H1 (cell line): Measurements from ENCODE around the gene WASHC4. TPM values are rescaled to one million over a fixed set of nuclear protein-coding genes. Genes with fewer than 3 reads are reported as not detected.

Experiments used
- CTCF ChIA-PET: fragments of 300-600 bp; sonication (Branson Sonifier 250); formaldehyde crosslinking; loops from one replicate; lab custom pipeline; 2021; ENCODE audit not compliant: partially characterized antibody; lab: Charles Lee
- POLR2A ChIA-PET: fragments of 300-600 bp; sonication (Branson Sonifier 250); formaldehyde crosslinking; loops from one replicate; lab custom pipeline; 2021; ENCODE audit warnings: inconsistent platforms; ENCODE audit not compliant: partially characterized antibody; lab: Charles Lee
- DNase-seq, 2 experiments: peaks; one replicate each; pipeline versions ENCODE4 v3.0.0 to v3.0.0-alpha.2; 2010 to 2022; ENCODE audit warnings: low spot score in 2 of 2, low read depth in 1 of 2, mixed read lengths in 1 of 2
- FAIRE-seq: peaks from 2 replicates; lab custom pipeline; 2011; peaks lifted over from hg19 to GRCh38; lab: Jason Lieb, UNC
- H2AFZ ChIP-seq: 2 replicates; pipeline ENCODE4 v1.8.1; 2012; ENCODE audit warnings: low read length, inconsistent platforms
- H2AK5ac ChIP-seq: 2 replicates; pipeline ENCODE4 v1.6.1; 2013; ENCODE audit warnings: low read depth, low read length
- H2BK120ac ChIP-seq: replicated peaks from 2 replicates; pipeline ENCODE3; 2013; ENCODE audit warnings: low read depth, low read length, inconsistent platforms
- H2BK12ac ChIP-seq: 2 replicates; pipeline ENCODE4 v1.6.1; 2013; ENCODE audit warnings: low read depth, low read length
- H2BK15ac ChIP-seq: 2 replicates; pipeline ENCODE4 v1.6.1; 2013; ENCODE audit warnings: low read length
- H2BK20ac ChIP-seq: 2 replicates; pipeline ENCODE4 v1.6.1; 2013; ENCODE audit warnings: low read length
- H2BK5ac ChIP-seq: 2 replicates; pipeline ENCODE4 v1.6.1; 2013; ENCODE audit warnings: low read depth, low read length
- H3K14ac ChIP-seq: 2 replicates; pipeline ENCODE4 v1.6.1; 2013; ENCODE audit warnings: inconsistent platforms; ENCODE audit not compliant: insufficient read length
- H3K18ac ChIP-seq: 2 replicates; pipeline ENCODE4 v1.6.1; 2013; ENCODE audit warnings: low read length; ENCODE audit errors: extremely low read depth
- H3K23ac ChIP-seq: 2 replicates; pipeline ENCODE4 v1.6.1; 2013; ENCODE audit warnings: inconsistent platforms; ENCODE audit not compliant: insufficient read length
- H3K23me2 ChIP-seq: 2 replicates; pipeline ENCODE4 v1.6.1; 2013; ENCODE audit warnings: low read depth, low read length
- H3K27ac ChIP-seq: 2 replicates; pipeline ENCODE4 v1.6.1; 2011; ENCODE audit warnings: low read depth, low read length, inconsistent platforms
- H3K27me3 ChIP-seq, 4 experiments: replicated peaks in 1 of 4; 1 replicate in 1 of 4; 2 replicates in 3 of 4; pipeline versions ENCODE4 v1.6.1 to v1.8.1; 2011 to 2013; ENCODE audit warnings: low read length in 3 of 4, mild to moderate bottlenecking in 3 of 4, inconsistent platforms in 2 of 4, mixed read lengths in 2 of 4, moderate library complexity in 1 of 4; ENCODE audit not compliant: control insufficient read depth in 3 of 4, insufficient read depth in 3 of 4; ENCODE audit errors: extremely low read depth in 1 of 4
- H3K36me3 ChIP-seq, 4 experiments: 2 replicates each; pipeline versions ENCODE4 v1.6.1 to v1.8.1; 2011 to 2013; ENCODE audit warnings: mild to moderate bottlenecking in 4 of 4, low read length in 3 of 4, moderate library complexity in 2 of 4, control low read depth in 1 of 4, inconsistent platforms in 1 of 4; ENCODE audit not compliant: insufficient read depth in 4 of 4, control insufficient read depth in 2 of 4
- H3K4ac ChIP-seq: replicated peaks from 2 replicates; pipeline ENCODE3; 2013; ENCODE audit warnings: low read length, low read depth, mixed read lengths, inconsistent platforms; ENCODE audit not compliant: insufficient read length
- H3K4me1 ChIP-seq, 4 experiments: replicated peaks in 1 of 4; 1 replicate in 1 of 4; 2 replicates in 3 of 4; pipeline versions ENCODE4 v1.6.1 to v1.8.1; 2011 to 2013; ENCODE audit warnings: low read length in 3 of 4, inconsistent platforms in 2 of 4, mixed read lengths in 1 of 4; ENCODE audit not compliant: insufficient read depth in 4 of 4, control insufficient read depth in 3 of 4
- H3K4me2 ChIP-seq, 2 experiments: 2 replicates each; pipeline versions ENCODE4 v1.6.1 to v1.8.1; 2011 to 2013; ENCODE audit warnings: low read depth in 2 of 2, low read length in 2 of 2, control low read depth in 1 of 2, inconsistent platforms in 1 of 2, mild to moderate bottlenecking in 1 of 2; ENCODE audit not compliant: insufficient read depth in 1 of 2
- H3K4me3 ChIP-seq, 4 experiments: fragments of 200-600, 300-600 bp in 1 of 4; sonication (generic), shearing (Covaris generic), sonication (Bioruptor Twin) in 1 of 4; 2 replicates each; pipeline versions ENCODE4 v1.5.1 to v1.8.1; 2011 to 2016; ENCODE audit warnings: low read length in 4 of 4, low read depth in 3 of 4, control low read depth in 2 of 4, inconsistent platforms in 2 of 4, mild to moderate bottlenecking in 2 of 4, mixed read lengths in 1 of 4, moderate library complexity in 1 of 4; ENCODE audit not compliant: insufficient read depth in 2 of 4; ENCODE audit errors: extremely low read depth in 1 of 4
- H3K56ac ChIP-seq: replicated peaks from 2 replicates; pipeline ENCODE3; 2013; ENCODE audit warnings: low read depth, mild to moderate bottlenecking, mixed read lengths, low read length, inconsistent platforms; ENCODE audit not compliant: insufficient read length
- H3K79me1 ChIP-seq: 2 replicates; pipeline ENCODE4 v1.6.1; 2013; ENCODE audit warnings: low read depth, low read length, control low read depth
- H3K79me2 ChIP-seq, 2 experiments: 2 replicates each; pipeline versions ENCODE4 v1.6.1 to v1.8.1; 2012 to 2013; ENCODE audit warnings: low read length in 2 of 2, mild to moderate bottlenecking in 2 of 2, inconsistent platforms in 1 of 2; ENCODE audit not compliant: insufficient read depth in 2 of 2, control insufficient read depth in 1 of 2
- H3K9ac ChIP-seq, 4 experiments: replicated peaks in 1 of 4; 1 replicate in 1 of 4; 2 replicates in 3 of 4; pipeline versions ENCODE4 v1.6.1 to v1.8.1; 2011 to 2013; ENCODE audit warnings: low read depth in 3 of 4, low read length in 3 of 4, control low read depth in 2 of 4, mild to moderate bottlenecking in 2 of 4, moderate library complexity in 2 of 4, inconsistent platforms in 1 of 4; ENCODE audit errors: extremely low read depth in 1 of 4
- H3K9me3 ChIP-seq, 2 experiments: 2 replicates each; pipeline versions ENCODE4 v1.6.1 to v1.8.1; 2012 to 2013; ENCODE audit warnings: mild to moderate bottlenecking in 2 of 2, moderate library complexity in 2 of 2, control low read depth in 1 of 2, inconsistent platforms in 1 of 2, low read depth in 1 of 2, low read length in 1 of 2, mixed read lengths in 1 of 2; ENCODE audit not compliant: insufficient read depth in 2 of 2
- H4K20me1 ChIP-seq, 2 experiments: replicated peaks in 1 of 2; 2 replicates each; pipeline versions ENCODE3 to v1.8.1; 2011 to 2013; ENCODE audit warnings: inconsistent platforms in 2 of 2, low read length in 2 of 2, mild to moderate bottlenecking in 1 of 2; ENCODE audit not compliant: insufficient read depth in 2 of 2, control insufficient read depth in 1 of 2
- H4K5ac ChIP-seq: 2 replicates; pipeline ENCODE4 v1.6.1; 2013; ENCODE audit warnings: low read length, low read depth, mixed read lengths, inconsistent platforms; ENCODE audit not compliant: insufficient read length
- H4K8ac ChIP-seq: 2 replicates; pipeline ENCODE4 v1.8.0; 2013; ENCODE audit warnings: mild to moderate bottlenecking, moderate library complexity, low read length, inconsistent platforms; ENCODE audit not compliant: insufficient read depth; ENCODE audit errors: extremely low read depth
- H4K91ac ChIP-seq: replicated peaks from 2 replicates; pipeline ENCODE3; 2013; ENCODE audit warnings: low read length, mixed read lengths, inconsistent platforms; ENCODE audit not compliant: insufficient read length
- CBX8 ChIP-seq: fragments of 300-800, 300-1000 bp; sonication (generic); IDR thresholded peaks from 2 replicates; pipeline ENCODE4 v1.7.1; 2016; ENCODE audit warnings: low read depth, low read length, borderline replicate concordance
- EGR1 ChIP-seq: IDR thresholded peaks from 2 replicates; pipeline ENCODE4 v1.6.1; 2011; ENCODE audit warnings: low read depth, low read length, borderline replicate concordance
- EZH2 ChIP-seq: fragments of 200-600 bp; sonication (generic); IDR thresholded peaks from 2 replicates; pipeline ENCODE4 v1.7.1; 2012; ENCODE audit warnings: low read depth, mild to moderate bottlenecking, moderate library complexity, low read length, inconsistent platforms; ENCODE audit not compliant: severe bottlenecking
- FOSL1 ChIP-seq: IDR thresholded peaks from 2 replicates; pipeline ENCODE4 v1.6.1; 2011; ENCODE audit warnings: mild to moderate bottlenecking, low read depth, low read length, moderate library complexity; ENCODE audit not compliant: insufficient read depth
- MAFK ChIP-seq: IDR thresholded peaks from 2 replicates; pipeline ENCODE4 v1.6.1; 2012; ENCODE audit warnings: low read depth, mild to moderate bottlenecking, improper control_type of control experiment, low read length
- NRF1 ChIP-seq: IDR thresholded peaks from 2 replicates; pipeline ENCODE4 v1.6.1; 2011; ENCODE audit warnings: mild to moderate bottlenecking, low read depth, low read length, improper control_type of control experiment
- PHF8 ChIP-seq: fragments of 200-600 bp; sonication (generic); conservative IDR thresholded peaks from 2 replicates; pipeline ENCODE4 v1.7.1; 2012; ENCODE audit warnings: low read depth, mild to moderate bottlenecking, inconsistent platforms, low read length, moderate library complexity
- RAD21 ChIP-seq, 2 experiments: IDR thresholded peaks in 1 of 2; conservative IDR thresholded peaks in 1 of 2; 2 replicates each; pipeline ENCODE4 v1.6.1; 2011; ENCODE audit warnings: low read depth in 2 of 2, low read length in 2 of 2, improper control_type of control experiment in 1 of 2, inconsistent platforms in 1 of 2, mild to moderate bottlenecking in 1 of 2, moderate library complexity in 1 of 2
- RNF2 ChIP-seq: fragments of 200-900, 300-1000 bp; sonication (generic); IDR thresholded peaks from 2 replicates; pipeline ENCODE4 v1.7.1; 2016; ENCODE audit warnings: borderline replicate concordance, low read depth, mild to moderate bottlenecking, antibody characterized with exemption, low read length; ENCODE audit not compliant: poor library complexity, severe bottlenecking; ENCODE audit errors: missing control alignments
- RXRA ChIP-seq: IDR thresholded peaks from 2 replicates; pipeline ENCODE4 v1.6.1; 2011; ENCODE audit warnings: low read depth, mild to moderate bottlenecking, low read length, moderate library complexity; ENCODE audit not compliant: insufficient read depth
- SIX5 ChIP-seq: IDR thresholded peaks from 2 replicates; pipeline ENCODE4 v1.6.1; 2011; ENCODE audit warnings: mild to moderate bottlenecking, low read depth, low read length
- USF2 ChIP-seq: IDR thresholded peaks from 2 replicates; pipeline ENCODE4 v1.6.1; 2011; ENCODE audit warnings: low read length, improper control_type of control experiment
- WGBS, 2 experiments: shearing (Covaris generic) in 1 of 2; methylation state at CpG; one replicate each; pipeline versions ENCODE4 v1.1.6 to v1.1.7; 2013 to 2015; ENCODE audit warnings: low lambda C conversion rate in 2 of 2, mixed read lengths in 2 of 2, inconsistent platforms in 1 of 2, low coverage in 1 of 2, missing lambda C conversion rate in 1 of 2; ENCODE audit not compliant: insufficient replicate concordance in 2 of 2, insufficient coverage in 1 of 2, insufficient read length in 1 of 2; ENCODE audit errors: extremely low coverage in 1 of 2, missing lambda C conversion rate in 1 of 2; 5-methylcytosine and 5-hydroxymethylcytosine counted together
- polyA plus RNA-seq, 7 experiments: library from polyadenylated mRNA; depleted of rRNA in 3 of 7; stranded (reverse) in 5 of 7; unstranded in 2 of 7; fragments of >200 nt in 5 of 7; fragments of 200-250 nt in 2 of 7; gene quantifications; 1 replicate in 5 of 7; 2 replicates in 1 of 7; 4 replicates in 1 of 7; pipeline versions ENCODE4 v1.2.1 to v1.2.3, GENCODE V29; 2011 to 2013; ENCODE audit warnings: missing spikeins in 2 of 7, mixed read lengths in 2 of 7
- total RNA-seq: library from RNA; stranded (reverse); fragmentation: NEBNext Ultra II Directional; extraction: Animal tissue kit (Norgen Biotek cat#: 25700); gene quantifications from 2 replicates; pipeline ENCODE4 v1.2.1, GENCODE V29; 2021

WASHC4 gene
- total and polyA plus RNA-seq, 2 of the 8 experiments (the other 6 are each of a cell fraction or from before 2014, with no cell fraction given), result 13.0 to 38.5 TPM

GRCh38 chr12:105077435-105077834 lies 30.1 kb upstream of the WASHC4 start:
- WGBS, 2 experiments, result 93% methylated on average over 7 of the region's 7 CpGs; no CpG with 5 or more reads in 1 of the 2 experiments
- Histone ChIP-seq H3K36me3 (no peaks in the 10 kb centered on the region), H3K23me2 (no peaks in the 10 kb centered on the region), H3K18ac (no peak overlapping the region), H3K56ac (no peak overlapping the region), H3K9ac (no peak overlapping the region), H4K91ac (no peak overlapping the region), H4K5ac (no peak overlapping the region), H2AK5ac (no peak overlapping the region), H2BK12ac (no peak overlapping the region), H4K20me1 (no peaks in the 10 kb centered on the region), H2AFZ (no peak overlapping the region), H3K27me3 (no peaks in the 10 kb centered on the region), H3K4ac (no peak overlapping the region), H3K79me2 (no peaks in the 10 kb centered on the region), H2BK15ac (no peak overlapping the region), H3K4me1 (no peaks in the 10 kb centered on the region), H3K14ac (no peak overlapping the region), H3K79me1 (no peaks in the 10 kb centered on the region), H3K4me3 (no peak overlapping the region), H2BK5ac (no peak overlapping the region), H3K23ac (no peak overlapping the region), H2BK120ac (no peak overlapping the region), H3K4me2 (no peak overlapping the region), H4K8ac (no peak overlapping the region), H2BK20ac (no peak overlapping the region), H3K9me3 (no peaks in the 10 kb centered on the region), H3K27ac (no peak overlapping the region)
- POLR2A ChIA-PET, result no interaction called here
- CTCF ChIA-PET, result interaction anchor here (0.6 kb wide), 2 partner anchors 11 to 641 kb away, joined by 3 to 4 read pairs; no protein-coding TSS in a partner anchor
- FAIRE-seq (no peak), DNase-seq (no peak)
- TF ChIP-seq CBX8, result no peak
- TF ChIP-seq EGR1, result no peak
- no peak for TF ChIP-seq USF2
- TF ChIP-seq FOSL1, result no peak
- no peak for TF ChIP-seq RAD21 (IDR thresholded peaks at IDR 0.05 in 1 of 2, conservative IDR thresholded peaks at IDR 0.05 in 1 of 2; ENCODE audit: low read depth in 2 of 2, low read length in 2 of 2)
- no peak for TF ChIP-seq MAFK
- no peak for TF ChIP-seq RNF2
- no peak for TF ChIP-seq RXRA
- TF ChIP-seq EZH2, result no peak
- no peak for TF ChIP-seq NRF1
- no peak for TF ChIP-seq PHF8
- no peak for TF ChIP-seq SIX5
